ENCODE results near the gene COX7A2. TPM values are rescaled to one million over a fixed set of nuclear protein-coding genes. Genes with fewer than 3 reads are reported as not detected.

Gene COX7A2
- total and polyA plus RNA-seq, 10 of the 15 experiments (the other 5 are each of a cell fraction or from before 2014, with no cell fraction given), result 199 to 1,834 (median 576) TPM

DNA sequence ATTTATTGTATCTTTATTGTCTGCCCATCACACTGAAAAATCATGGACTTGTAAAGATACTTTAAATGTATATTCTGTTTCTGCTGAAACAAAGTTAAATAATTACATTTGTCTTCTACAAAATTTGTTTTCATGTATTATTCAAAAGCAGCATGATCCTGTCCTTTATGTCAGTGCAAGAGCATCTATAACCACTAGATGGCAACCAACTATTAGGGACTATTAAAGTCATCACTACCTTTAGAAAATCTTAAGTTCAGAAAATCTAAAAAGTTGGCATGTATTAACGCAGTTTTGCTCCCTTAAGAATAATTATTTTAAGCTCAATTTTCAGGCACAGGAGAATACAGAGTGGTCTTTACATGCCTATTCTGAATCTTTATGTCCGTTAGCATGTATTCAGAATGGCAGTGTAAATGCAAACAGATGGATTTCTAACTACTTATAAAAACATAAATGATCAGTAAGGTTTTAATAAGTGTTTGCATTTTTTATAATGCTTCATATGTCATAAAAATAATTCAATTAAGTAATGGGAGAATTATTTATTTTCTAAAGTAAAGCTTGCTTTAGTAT lies 23.2 kb upstream of the COX7A2 start (continued):
- no peak for TF ChIP-seq FOXM1 (IDR thresholded peaks at IDR 0.05; ENCODE audit: low read depth, low read length)
- no peak for TF ChIP-seq GATAD2B (conservative IDR thresholded peaks at IDR 0.05; ENCODE audit: low read depth)
- no peak for TF ChIP-seq FOXK2 (IDR thresholded peaks at IDR 0.05)
- TF ChIP-seq RELA (IDR thresholded peaks at IDR 0.05; ENCODE audit: borderline replicate concordance, partially characterized antibody), result no peak
- TF ChIP-seq, protein P1, sequence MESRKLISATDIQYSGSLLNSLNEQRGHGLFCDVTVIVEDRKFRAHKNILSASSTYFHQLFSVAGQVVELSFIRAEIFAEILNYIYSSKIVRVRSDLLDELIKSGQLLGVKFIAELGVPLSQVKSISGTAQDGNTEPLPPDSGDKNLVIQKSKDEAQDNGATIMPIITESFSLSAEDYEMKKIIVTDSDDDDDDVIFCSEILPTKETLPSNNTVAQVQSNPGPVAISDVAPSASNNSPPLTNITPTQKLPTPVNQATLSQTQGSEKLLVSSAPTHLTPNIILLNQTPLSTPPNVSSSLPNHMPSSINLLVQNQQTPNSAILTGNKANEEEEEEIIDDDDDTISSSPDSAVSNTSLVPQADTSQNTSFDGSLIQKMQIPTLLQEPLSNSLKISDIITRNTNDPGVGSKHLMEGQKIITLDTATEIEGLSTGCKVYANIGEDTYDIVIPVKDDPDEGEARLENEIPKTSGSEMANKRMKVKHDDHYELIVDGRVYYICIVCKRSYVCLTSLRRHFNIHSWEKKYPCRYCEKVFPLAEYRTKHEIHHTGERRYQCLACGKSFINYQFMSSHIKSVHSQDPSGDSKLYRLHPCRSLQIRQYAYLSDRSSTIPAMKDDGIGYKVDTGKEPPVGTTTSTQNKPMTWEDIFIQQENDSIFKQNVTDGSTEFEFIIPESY (IDR thresholded peaks at IDR 0.05), result no peak

DNA sequence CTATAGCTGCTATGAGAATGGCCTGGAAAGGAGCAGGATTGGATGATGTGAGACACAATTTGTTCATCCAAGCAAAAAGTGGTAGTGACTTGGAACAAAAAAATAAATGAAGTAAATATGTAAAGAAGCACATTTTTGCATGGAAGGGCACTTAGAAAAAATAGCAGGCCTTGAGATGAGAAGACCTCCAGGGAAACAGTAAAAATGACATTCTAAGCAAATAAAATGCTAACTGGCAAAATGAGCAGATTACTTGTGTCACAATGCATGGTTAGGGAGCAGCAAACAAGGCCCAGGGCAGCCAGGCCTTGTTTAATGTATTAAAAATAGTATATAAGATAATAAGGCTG lies 19.8 kb upstream of the COX7A2 start:
- Histone ChIP-seq H3K9me3 (replicated peaks; ENCODE audit: control insufficient read depth, insufficient read depth, low read length) (no peaks in the 10 kb centered on the region), H3K4me1 (ENCODE audit: control insufficient read depth, insufficient read depth, low read length) (no peaks in the 10 kb centered on the region), H3K9ac (ENCODE audit: control insufficient read depth, insufficient read depth, low read length) (no peak overlapping the region), H3K27ac (ENCODE audit: control insufficient read depth, insufficient read depth) (no peak overlapping the region), H2AFZ (ENCODE audit: control insufficient read depth, low read depth, low read length) (no peak overlapping the region), H3K36me3 (ENCODE audit: control insufficient read depth in 2 of 2, insufficient read depth in 2 of 2, low read length in 1 of 2) (peaks cover 1 to 26% of the 10 kb centered on the region in 2 experiments; a peak in 2 of 4 replicates), H3K79me2 (ENCODE audit: control insufficient read depth, insufficient read depth, low read length) (peaks cover 42% of the 10 kb centered on the region), H3K27me3 (replicated peaks in 1 of 2; ENCODE audit: control insufficient read depth in 2 of 2, insufficient read depth in 2 of 2, low read length in 1 of 2) (no peaks in the 10 kb centered on the region), H3K4me3 (no peak overlapping the region), H3K4me2 (ENCODE audit: control insufficient read depth, insufficient read depth) (no peak overlapping the region), H4K20me1 (ENCODE audit: control insufficient read depth, insufficient read depth) (no peaks in the 10 kb centered on the region)
- intact Hi-C loops (cut with micrococcal nuclease; ENCODE audit: unreplicated experiment) (no loop called here), in situ Hi-C loops (cut with MboI) (no loop called here)
- ChIA-PET RAD21 (ENCODE audit: unreplicated experiment) (no interaction called here), POLR2A (no interaction called here), CTCF (interaction anchor here (1.1 to 1.9 kb wide), 3 partner anchors 71 to 261 kb away, joined by 3 to 10 read pairs (median 3); no protein-coding TSS in a partner anchor), SMC1A (ENCODE audit: uncharacterized antibody, unreplicated experiment) (interaction anchor here (1.1 kb wide), 1 partner anchor 264 kb away, joined by 3 read pairs; no protein-coding TSS in a partner anchor)
- no TSS peak for BruUV-seq (replicated peaks)
- ATAC-seq (no peak), FAIRE-seq (no peak), DNase-seq (ENCODE audit: low read depth, low spot score) (no peak)
- TF ChIP-seq CHD4 (IDR thresholded peaks at IDR 0.05) (no peak), ZZZ3 (IDR thresholded peaks at IDR 0.05; ENCODE audit: control insufficient read depth, insufficient read length, low read depth) (no peak), ZNF274 (IDR thresholded peaks at IDR 0.05; ENCODE audit: insufficient read depth, insufficient read length) (no peak), RUNX3 (IDR thresholded peaks at IDR 0.05; ENCODE audit: low read length) (no peak), MXI1 (IDR thresholded peaks at IDR 0.05; ENCODE audit: low read depth, low read length) (no peak), SPI1 (IDR thresholded peaks at IDR 0.05; ENCODE audit: borderline replicate concordance, insufficient read depth, low read depth, low read length) (no peak)
- TF ChIP-seq, protein P2, sequence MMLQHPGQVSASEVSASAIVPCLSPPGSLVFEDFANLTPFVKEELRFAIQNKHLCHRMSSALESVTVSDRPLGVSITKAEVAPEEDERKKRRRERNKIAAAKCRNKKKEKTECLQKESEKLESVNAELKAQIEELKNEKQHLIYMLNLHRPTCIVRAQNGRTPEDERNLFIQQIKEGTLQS (IDR thresholded peaks at IDR 0.05; ENCODE audit: borderline replicate concordance, extremely low read depth, low read depth, low read length), result no peak
- TF ChIP-seq, protein P3, sequence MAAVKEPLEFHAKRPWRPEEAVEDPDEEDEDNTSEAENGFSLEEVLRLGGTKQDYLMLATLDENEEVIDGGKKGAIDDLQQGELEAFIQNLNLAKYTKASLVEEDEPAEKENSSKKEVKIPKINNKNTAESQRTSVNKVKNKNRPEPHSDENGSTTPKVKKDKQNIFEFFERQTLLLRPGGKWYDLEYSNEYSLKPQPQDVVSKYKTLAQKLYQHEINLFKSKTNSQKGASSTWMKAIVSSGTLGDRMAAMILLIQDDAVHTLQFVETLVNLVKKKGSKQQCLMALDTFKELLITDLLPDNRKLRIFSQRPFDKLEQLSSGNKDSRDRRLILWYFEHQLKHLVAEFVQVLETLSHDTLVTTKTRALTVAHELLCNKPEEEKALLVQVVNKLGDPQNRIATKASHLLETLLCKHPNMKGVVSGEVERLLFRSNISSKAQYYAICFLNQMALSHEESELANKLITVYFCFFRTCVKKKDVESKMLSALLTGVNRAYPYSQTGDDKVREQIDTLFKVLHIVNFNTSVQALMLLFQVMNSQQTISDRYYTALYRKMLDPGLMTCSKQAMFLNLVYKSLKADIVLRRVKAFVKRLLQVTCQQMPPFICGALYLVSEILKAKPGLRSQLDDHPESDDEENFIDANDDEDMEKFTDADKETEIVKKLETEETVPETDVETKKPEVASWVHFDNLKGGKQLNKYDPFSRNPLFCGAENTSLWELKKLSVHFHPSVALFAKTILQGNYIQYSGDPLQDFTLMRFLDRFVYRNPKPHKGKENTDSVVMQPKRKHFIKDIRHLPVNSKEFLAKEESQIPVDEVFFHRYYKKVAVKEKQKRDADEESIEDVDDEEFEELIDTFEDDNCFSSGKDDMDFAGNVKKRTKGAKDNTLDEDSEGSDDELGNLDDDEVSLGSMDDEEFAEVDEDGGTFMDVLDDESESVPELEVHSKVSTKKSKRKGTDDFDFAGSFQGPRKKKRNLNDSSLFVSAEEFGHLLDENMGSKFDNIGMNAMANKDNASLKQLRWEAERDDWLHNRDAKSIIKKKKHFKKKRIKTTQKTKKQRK (IDR thresholded peaks at IDR 0.05; ENCODE audit: low read depth, low read length), result no peak

Measured in GM12878 (cell line).